ENCODE data around the gene LOXL4. TPM values are rescaled to one million over a fixed set of nuclear protein-coding genes. Genes with fewer than 3 reads are reported as not detected.

The LOXL4 gene
- total RNA-seq, 4 donors from 2014 or later, result 4.1 to 14.9 (median 10.1) TPM

DNA sequence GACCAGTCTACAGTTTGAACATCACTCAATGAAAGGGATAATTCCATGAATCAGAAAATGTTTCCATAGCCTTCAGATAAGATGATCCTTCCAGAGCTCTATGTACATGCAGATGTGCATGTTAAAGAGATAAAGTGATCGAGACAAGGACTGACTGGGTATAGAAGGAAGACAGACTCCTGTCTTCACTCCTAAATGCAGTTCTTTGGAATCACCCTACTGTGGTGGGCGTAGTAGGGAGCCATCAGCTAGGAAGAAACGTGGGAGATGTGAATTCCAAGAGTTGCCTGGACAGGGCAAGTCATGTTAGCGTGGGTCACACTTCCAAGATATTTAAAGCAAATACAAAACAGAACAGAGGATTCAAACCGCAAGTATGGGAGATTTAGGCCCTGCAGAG is 23.9 kb downstream of the LOXL4 start:
- Histone ChIP-seq H3K4me3 (no peak overlapping the region), H3K36me3 (peaks cover 0 to 66% (median 0%) of the 10 kb centered on the region in 3 donors)

GRCh38 chr10:98242823-98243222 is 25.2 kb downstream of the LOXL4 start:
- no peaks in the 10 kb centered on the region for H3K9me3 ChIP-seq
- no peak overlapping the region for H3K4me3 ChIP-seq
- no peaks in the 10 kb centered on the region for H3K27me3 ChIP-seq
- no peak for DNase-seq (ENCODE audit: low spot score in 2 of 2)
- WGBS, 2 donors, result 69 to 78% methylated on average over 1 of the region's 1 CpG
- peak in 3 of 5 experiments; percentile 31 to 60 (median 40) for TF ChIP-seq CTCF (IDR thresholded peaks at IDR 0.05)
- TF ChIP-seq EP300 (IDR thresholded peaks at IDR 0.05), result no peak
- peaks cover 0 to 64% (median 0%) of the 10 kb centered on the region in 3 donors for H3K36me3 ChIP-seq
- H3K4me1 ChIP-seq, result peaks cover 0 to 24% (median 7%) of the 10 kb centered on the region in 4 donors
- no peak overlapping the region for H3K27ac ChIP-seq

More for the DNA sequence above, 23.9 kb downstream of the LOXL4 start:
- H3K27ac ChIP-seq, result no peak overlapping the region
- WGBS, 2 donors, result 78 to 79% methylated on average over 5 of the region's 5 CpGs
- H3K4me1 ChIP-seq, result peaks cover 0 to 29% (median 7%) of the 10 kb centered on the region in 4 donors
- no peaks in the 10 kb centered on the region for H3K27me3 ChIP-seq
- H3K9me3 ChIP-seq, result no peaks in the 10 kb centered on the region
- no peak for DNase-seq (ENCODE audit: low spot score in 2 of 2)
- TF ChIP-seq CTCF (IDR thresholded peaks at IDR 0.05) (no peak), POLR2A (IDR thresholded peaks at IDR 0.05) (no peak), EP300 (IDR thresholded peaks at IDR 0.05) (no peak)

DNA sequence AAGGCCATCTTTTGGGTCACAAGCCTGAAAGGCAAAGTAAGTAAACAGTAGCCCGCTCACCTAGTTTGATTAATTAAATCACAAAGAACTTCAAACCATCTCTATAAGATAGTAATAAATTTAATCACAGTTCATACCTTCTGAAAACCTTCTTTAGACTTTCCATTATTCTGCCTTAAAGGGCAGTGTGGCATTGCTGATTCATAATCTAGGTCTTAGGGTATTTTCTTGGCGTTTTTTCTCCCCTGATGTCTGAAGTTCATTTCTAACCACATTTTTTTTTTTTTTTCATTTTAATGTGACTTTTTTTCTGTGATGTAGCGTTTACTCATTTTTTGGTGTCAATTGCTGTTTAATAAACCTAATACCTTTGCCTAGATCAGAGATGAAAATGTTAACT is 27.5 kb downstream of the LOXL4 start:
- Histone ChIP-seq H3K27me3 (no peaks in the 10 kb centered on the region), H3K9me3 (no peaks in the 10 kb centered on the region), H3K27ac (no peak overlapping the region), H3K36me3 (peaks cover 0 to 68% (median 0%) of the 10 kb centered on the region in 3 donors), H3K4me1 (peaks cover 0 to 1% (median 0%) of the 10 kb centered on the region in 4 donors), H3K4me3 (no peak overlapping the region)
- WGBS, 2 donors, result 88 to 89% methylated on average over 3 of the region's 3 CpGs
- no peak for TF ChIP-seq CTCF (IDR thresholded peaks at IDR 0.05)
- TF ChIP-seq EP300 (IDR thresholded peaks at IDR 0.05), result no peak
- no peak for TF ChIP-seq POLR2A (IDR thresholded peaks at IDR 0.05)
- DNase-seq (ENCODE audit: low spot score in 2 of 2), result no peak

- no peak for DNase-seq (ENCODE audit: low spot score in 2 of 2)
- Histone ChIP-seq H3K27ac (no peak overlapping the region), H3K27me3 (no peaks in the 10 kb centered on the region), H3K4me3 (no peak overlapping the region), H3K4me1 (no peaks in the 10 kb centered on the region), H3K36me3 (peaks cover 0 to 63% (median 0%) of the 10 kb centered on the region in 3 donors), H3K9me3 (no peaks in the 10 kb centered on the region)
- no peak for TF ChIP-seq POLR2A (IDR thresholded peaks at IDR 0.05)
- TF ChIP-seq EP300 (IDR thresholded peaks at IDR 0.05), result no peak
- no peak for TF ChIP-seq CTCF (IDR thresholded peaks at IDR 0.05)
- 86 to 88% methylated on average over 1 of the region's 1 CpG for WGBS, 2 donors
Measured at GRCh38 chr10:98238391-98238790, 29.6 kb downstream of the LOXL4 start.

DNA sequence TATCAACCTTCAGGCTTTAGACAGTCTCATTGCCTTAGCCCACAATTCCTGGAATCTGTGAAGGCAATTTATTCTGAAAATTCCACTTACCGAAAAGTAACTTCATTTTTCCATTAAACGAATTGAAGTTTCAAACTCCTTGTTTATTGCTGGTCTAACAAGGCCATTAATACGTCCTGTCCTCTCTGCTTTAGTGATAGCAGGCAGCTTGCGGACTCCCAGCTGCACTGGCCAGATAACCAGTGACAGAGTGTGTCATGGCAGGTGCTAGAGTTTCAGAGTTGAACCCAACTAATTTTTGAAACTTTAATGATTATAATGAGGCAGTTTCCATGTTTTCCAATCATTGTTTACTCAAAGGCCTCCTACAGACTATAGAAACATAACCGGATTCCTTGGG is 31.1 kb downstream of the LOXL4 start:
- 76 to 77% methylated on average over 5 of the region's 5 CpGs for WGBS, 2 donors
- Histone ChIP-seq H3K4me1 (no peaks in the 10 kb centered on the region), H3K9me3 (no peaks in the 10 kb centered on the region), H3K27ac (no peak overlapping the region), H3K27me3 (no peaks in the 10 kb centered on the region), H3K36me3 (peaks cover 0 to 62% (median 0%) of the 10 kb centered on the region in 3 donors), H3K4me3 (no peak overlapping the region)
- no peak for TF ChIP-seq EP300 (IDR thresholded peaks at IDR 0.05)
- TF ChIP-seq POLR2A (IDR thresholded peaks at IDR 0.05), result no peak
- no peak for TF ChIP-seq CTCF (IDR thresholded peaks at IDR 0.05)
- DNase-seq (ENCODE audit: low spot score in 2 of 2), result no peak
